ENCODE data around the gene RAET1L. TPM values are rescaled to one million over a fixed set of nuclear protein-coding genes. Genes with fewer than 3 reads are reported as not detected.
"Not testable (repeated sequence)": the region's sequence is repeated elsewhere in the genome, so short reads cannot be mapped to it uniquely, and the experiment has no call there.

RAET1L gene
- total and polyA plus RNA-seq, 2 experiments from 2014 or later = not detected

GRCh38 chr6:150024646-150025155 is 631 bp downstream of the RAET1L start (continued):
- no peak for TF ChIP-seq POLR2AphosphoS5 (IDR thresholded peaks at IDR 0.05; ENCODE audit: low read depth)
- TF ChIP-seq STAT1 (IDR thresholded peaks at IDR 0.05; ENCODE audit: unreplicated experiment) = no peak
- no peak for TF ChIP-seq ZNF114 (CRISPR knock-in tag; IDR thresholded peaks at IDR 0.05)
- no peak for TF ChIP-seq CTCF (conservative IDR thresholded peaks at IDR 0.05; ENCODE audit: low read depth in 2 of 2)

GRCh38 chr6:150024021-150024420 is 1.3 kb downstream of the RAET1L start:
- not testable (repeated sequence) for ATAC-seq, H3K4me3 Mint-ChIP-seq

GRCh38 chr6:150021870-150022269 is 3.5 kb downstream of the RAET1L start:
- not testable (repeated sequence) for H3K9me2 ChIP-seq (ENCODE audit: insufficient read depth); H3K36me3 Mint-ChIP-seq (ENCODE audit: low read depth); H3K4me1 Mint-ChIP-seq; DNase-seq (ENCODE audit: low spot score); H3K4me3 ChIP-seq; H4K20me1 ChIP-seq (replicated peaks; ENCODE audit: insufficient read depth); ATAC-seq; H3K4me2 ChIP-seq; H3K36me3 ChIP-seq (ENCODE audit: insufficient read depth); H2AFZ ChIP-seq; H3K4me3 Mint-ChIP-seq; H3K27ac Mint-ChIP-seq; H3F3A ChIP-seq (replicated peaks; ENCODE audit: low read depth); H3K27ac ChIP-seq (ENCODE audit: low read depth); H3K79me2 ChIP-seq (replicated peaks; ENCODE audit: insufficient read depth); H3K9me3 Mint-ChIP-seq
- Histone ChIP-seq H3K4me1 (ENCODE audit: insufficient read depth) (peaks cover 10% of the 10 kb centered on the region), H3K27me3 (ENCODE audit: insufficient read depth) (peaks cover 63% of the 10 kb centered on the region)
- peaks cover 41% of the 10 kb centered on the region for H3K27me3 Mint-ChIP-seq (ENCODE audit: insufficient read depth, low read depth, poor library complexity)

More at GRCh38 chr6:150024021-150024420, 1.3 kb downstream of the RAET1L start:
- not testable (repeated sequence) for H3K4me2 ChIP-seq; H3K79me2 ChIP-seq (replicated peaks; ENCODE audit: insufficient read depth); H2AFZ ChIP-seq; H3K27ac ChIP-seq (ENCODE audit: low read depth); H3K36me3 ChIP-seq (ENCODE audit: insufficient read depth); H3F3A ChIP-seq (replicated peaks; ENCODE audit: low read depth); H3K9me2 ChIP-seq (ENCODE audit: insufficient read depth); H3K36me3 Mint-ChIP-seq (ENCODE audit: low read depth); H3K4me3 ChIP-seq; H3K27ac Mint-ChIP-seq; H3K4me1 Mint-ChIP-seq; DNase-seq (ENCODE audit: low spot score); H4K20me1 ChIP-seq (replicated peaks; ENCODE audit: insufficient read depth); H3K9me3 Mint-ChIP-seq
- Histone ChIP-seq H3K27me3 (ENCODE audit: insufficient read depth) (peaks cover 59% of the 10 kb centered on the region), H3K4me1 (ENCODE audit: insufficient read depth) (peaks cover 10% of the 10 kb centered on the region)
- H3K27me3 Mint-ChIP-seq (ENCODE audit: insufficient read depth, low read depth, poor library complexity) = peaks cover 30% of the 10 kb centered on the region

GRCh38 chr6:150018846-150019580 is 6.3 kb downstream of the RAET1L start:
- H3K9me3 Mint-ChIP-seq = no peaks in the 10 kb centered on the region
- no peak overlapping the region for H3K27ac Mint-ChIP-seq
- H4K20me1 ChIP-seq (replicated peaks; ENCODE audit: insufficient read depth) = no peaks in the 10 kb centered on the region; the same call in 1 of the 2 replicates
- H3K4me3 ChIP-seq = no peak overlapping the region
- DNase-seq (ENCODE audit: low spot score) (no peak), ATAC-seq (no peak)
- H3K27me3 Mint-ChIP-seq (ENCODE audit: insufficient read depth, low read depth, poor library complexity) = peaks cover 44% of the 10 kb centered on the region
- no peak overlapping the region for H2AFZ ChIP-seq
- peaks cover 2% of the 10 kb centered on the region for H3K4me1 Mint-ChIP-seq
- no peaks in the 10 kb centered on the region for H3K79me2 ChIP-seq (replicated peaks; ENCODE audit: insufficient read depth)
- H3K27me3 ChIP-seq (ENCODE audit: insufficient read depth) = peaks cover 63% of the 10 kb centered on the region
- no peaks in the 10 kb centered on the region for H3F3A ChIP-seq (replicated peaks; ENCODE audit: low read depth)
- no peaks in the 10 kb centered on the region for H3K4me1 ChIP-seq (ENCODE audit: insufficient read depth)
- H3K36me3 ChIP-seq (ENCODE audit: insufficient read depth) = no peaks in the 10 kb centered on the region
- H3K27ac ChIP-seq (ENCODE audit: low read depth) = no peak overlapping the region
- H3K4me2 ChIP-seq = no peak overlapping the region
- H3K9me2 ChIP-seq (ENCODE audit: insufficient read depth) = no peaks in the 10 kb centered on the region
- no peaks in the 10 kb centered on the region for H3K36me3 Mint-ChIP-seq (ENCODE audit: low read depth)
- no peak overlapping the region for H3K4me3 Mint-ChIP-seq
- TF ChIP-seq JUNB (IDR thresholded peaks at IDR 0.05; ENCODE audit: unreplicated experiment) (no peak), ZNF462 (CRISPR knock-in tag; IDR thresholded peaks at IDR 0.05) (no peak), ZNF331 (CRISPR knock-in tag; IDR thresholded peaks at IDR 0.05; ENCODE audit: low read depth) (no peak)

Measured in GM23338 (cell line).